Sigmoid colon (tissue), 7 donors: ENCODE measurements around the gene SESTD1. TPM values are rescaled to one million over a fixed set of nuclear protein-coding genes. Genes with fewer than 3 reads are reported as not detected.

Experiments
- DNase-seq: peaks from one replicate; pipeline ENCODE4 v3.0.0-alpha.2; 2019
- H3K27ac ChIP-seq, 4 donors: fragments of 200-600 bp; sonication (generic); one replicate each; pipeline ENCODE4 v1.5.1; 2016 to 2019; ENCODE audit warnings: mild to moderate bottlenecking in 1 of 4
- H3K27me3 ChIP-seq, 3 donors: fragments of 200-600 bp; sonication (generic); one replicate each; pipeline ENCODE4 v1.5.1; 2019; ENCODE audit warnings: mild to moderate bottlenecking in 1 of 3
- H3K36me3 ChIP-seq, 4 donors: fragments of 200-600 bp; sonication (generic); one replicate each; pipeline ENCODE4 v1.5.1; 2016 to 2019
- H3K4me1 ChIP-seq, 4 donors: fragments of 200-600 bp; sonication (generic); one replicate each; pipeline ENCODE4 v1.5.1; 2017 to 2019
- H3K4me3 ChIP-seq, 4 donors: fragments of 200-600 bp; sonication (generic); one replicate each; pipeline ENCODE4 v1.5.1; 2017 to 2019; ENCODE audit warnings: mild to moderate bottlenecking in 2 of 4, moderate library complexity in 1 of 4
- H3K9me3 ChIP-seq, 4 donors: fragments of 200-600 bp in 3 of 4; sonication (generic) in 3 of 4; one replicate each; pipeline versions ENCODE4 v1.5.1 to v1.6.1; 2013 to 2019
- EP300 ChIP-seq, 4 donors: sonication (generic); formaldehyde crosslinking; IDR thresholded peaks; one replicate each; pipeline ENCODE4 v1.6.1; 2017; ENCODE audit warnings: antibody characterized with exemption in 4 of 4
- POLR2A ChIP-seq, 2 donors: fragments of 450-650 bp; IDR thresholded peaks; one replicate each; pipeline ENCODE4 v1.6.1; 2016; ENCODE audit warnings: antibody characterized with exemption in 2 of 2, mild to moderate bottlenecking in 2 of 2, moderate library complexity in 2 of 2
- POLR2AphosphoS5 ChIP-seq, 4 donors: sonication (generic); formaldehyde crosslinking; IDR thresholded peaks; one replicate each; pipeline ENCODE4 v1.6.1; 2017; ENCODE audit warnings: antibody characterized with exemption in 4 of 4
- WGBS, 2 donors: extraction: QIAGEN DNeasy Blood & Tissue Kit; methylation state at CpG; one replicate each; pipeline ENCODE4 v1.1.7; 2013; 5-methylcytosine and 5-hydroxymethylcytosine counted together
- intact Hi-C: fragments of 100-400 bp; cut with DNase I; formaldehyde crosslinking; loops from one replicate; pipeline ENCODE4 v1.15.1; 2023
- polyA plus RNA-seq, 3 donors: library from polyadenylated mRNA; stranded (reverse); fragments of 200-250 nt; gene quantifications; one replicate each; pipeline ENCODE4 v1.2.3, GENCODE V29; 2013
- total RNA-seq, 4 donors: library from RNA; depleted of rRNA; stranded (reverse); fragments of >200 nt; gene quantifications; one replicate each; pipeline ENCODE4 v1.1.0, GENCODE V29; 2016
- TF ChIP-seq, protein P1 (sequence below), 4 experiments: fragments of 450-650 bp in 3 of 4; fragments of 200-600 bp in 1 of 4; IDR thresholded peaks; one replicate each; pipeline ENCODE4 v1.5.1; 2016 to 2019; ENCODE audit warnings: antibody characterized with exemption in 4 of 4, mild to moderate bottlenecking in 3 of 4, moderate library complexity in 2 of 4
- donor health status: healthy with polysubstance abuse.
- donor health status: Bipolar disorder and iron deficiency.
- donor health status: healthy.

SESTD1 gene
- total and polyA plus RNA-seq, 7 donors: 9.5 to 52.3 (median 31.0) TPM

DNA sequence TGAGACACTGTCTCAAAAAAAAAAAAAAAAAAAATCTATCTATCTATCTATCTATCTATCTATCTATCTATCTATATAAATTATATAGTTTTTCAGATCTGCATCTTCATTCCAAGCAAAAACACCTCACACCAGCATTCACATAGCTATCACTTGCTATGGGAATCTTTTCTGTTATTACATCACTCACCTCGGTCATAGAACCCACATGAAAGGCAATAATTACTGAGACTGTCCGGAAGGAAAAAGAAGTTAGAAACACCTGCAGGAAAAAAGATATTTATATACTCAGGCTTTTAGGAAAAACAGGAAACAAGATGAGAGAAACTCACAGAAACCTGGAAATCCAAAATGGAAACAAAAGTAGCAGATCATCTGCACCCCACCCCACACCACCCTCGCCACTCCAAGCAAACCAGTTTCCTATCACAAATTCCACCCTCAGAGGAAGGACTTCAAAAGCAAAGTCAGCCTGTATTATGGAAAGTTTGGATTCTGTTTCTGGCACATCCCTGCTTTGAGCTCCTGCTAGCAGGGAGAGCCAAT lies 192.7 kb downstream of the SESTD1 start:
- Histone ChIP-seq H3K4me3 (no peak overlapping the region), H3K27me3 (no peaks in the 10 kb centered on the region), H3K36me3 (no peaks in the 10 kb centered on the region), H3K27ac (no peak overlapping the region), H3K4me1 (no peaks in the 10 kb centered on the region), H3K9me3 (no peaks in the 10 kb centered on the region)
- DNase-seq: no peak
- no peak for TF ChIP-seq EP300 (IDR thresholded peaks at IDR 0.05)
- TF ChIP-seq POLR2AphosphoS5 (IDR thresholded peaks at IDR 0.05): no peak
- TF ChIP-seq, protein P1, sequence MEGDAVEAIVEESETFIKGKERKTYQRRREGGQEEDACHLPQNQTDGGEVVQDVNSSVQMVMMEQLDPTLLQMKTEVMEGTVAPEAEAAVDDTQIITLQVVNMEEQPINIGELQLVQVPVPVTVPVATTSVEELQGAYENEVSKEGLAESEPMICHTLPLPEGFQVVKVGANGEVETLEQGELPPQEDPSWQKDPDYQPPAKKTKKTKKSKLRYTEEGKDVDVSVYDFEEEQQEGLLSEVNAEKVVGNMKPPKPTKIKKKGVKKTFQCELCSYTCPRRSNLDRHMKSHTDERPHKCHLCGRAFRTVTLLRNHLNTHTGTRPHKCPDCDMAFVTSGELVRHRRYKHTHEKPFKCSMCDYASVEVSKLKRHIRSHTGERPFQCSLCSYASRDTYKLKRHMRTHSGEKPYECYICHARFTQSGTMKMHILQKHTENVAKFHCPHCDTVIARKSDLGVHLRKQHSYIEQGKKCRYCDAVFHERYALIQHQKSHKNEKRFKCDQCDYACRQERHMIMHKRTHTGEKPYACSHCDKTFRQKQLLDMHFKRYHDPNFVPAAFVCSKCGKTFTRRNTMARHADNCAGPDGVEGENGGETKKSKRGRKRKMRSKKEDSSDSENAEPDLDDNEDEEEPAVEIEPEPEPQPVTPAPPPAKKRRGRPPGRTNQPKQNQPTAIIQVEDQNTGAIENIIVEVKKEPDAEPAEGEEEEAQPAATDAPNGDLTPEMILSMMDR (IDR thresholded peaks at IDR 0.05): no peak
- TF ChIP-seq POLR2A (IDR thresholded peaks at IDR 0.05): no peak
- WGBS, 2 donors: 71 to 74% methylated on average over 3 of the region's 3 CpGs
- intact Hi-C loops: no loop called here

DNA sequence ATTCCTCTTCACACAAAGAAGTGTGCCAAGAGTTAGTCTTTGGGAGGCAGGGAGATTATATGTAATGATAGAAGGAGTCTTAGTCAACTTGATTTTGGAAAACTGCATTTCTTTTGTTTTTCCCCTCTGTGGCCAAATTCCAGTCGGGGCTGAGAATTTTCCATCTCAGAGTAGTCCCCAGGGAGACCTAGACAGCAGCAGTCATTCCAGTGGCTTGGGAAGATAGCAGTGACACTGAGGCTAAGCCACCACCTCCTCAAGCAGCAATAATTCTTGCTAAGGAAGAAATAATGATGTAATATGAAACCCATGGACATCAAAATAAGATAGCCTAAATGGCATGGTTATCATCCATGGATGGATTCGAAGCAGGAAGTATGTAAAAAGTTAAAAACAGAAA lies 193.7 kb downstream of the SESTD1 start:
- Histone ChIP-seq H3K4me1 (no peaks in the 10 kb centered on the region), H3K4me3 (no peak overlapping the region), H3K9me3 (no peaks in the 10 kb centered on the region), H3K27me3 (no peaks in the 10 kb centered on the region), H3K27ac (no peak overlapping the region), H3K36me3 (no peaks in the 10 kb centered on the region)
- whole genome bisulfite sequencing, 2 donors: 87 to 90% methylated on average over 2 of the region's 2 CpGs
- intact Hi-C loops: no loop called here
- no peak for TF ChIP-seq POLR2A (IDR thresholded peaks at IDR 0.05)
- no peak for TF ChIP-seq POLR2AphosphoS5 (IDR thresholded peaks at IDR 0.05)
- TF ChIP-seq EP300 (IDR thresholded peaks at IDR 0.05): no peak
- TF ChIP-seq, protein P1 (IDR thresholded peaks at IDR 0.05): no peak
- DNase-seq: no peak

DNA sequence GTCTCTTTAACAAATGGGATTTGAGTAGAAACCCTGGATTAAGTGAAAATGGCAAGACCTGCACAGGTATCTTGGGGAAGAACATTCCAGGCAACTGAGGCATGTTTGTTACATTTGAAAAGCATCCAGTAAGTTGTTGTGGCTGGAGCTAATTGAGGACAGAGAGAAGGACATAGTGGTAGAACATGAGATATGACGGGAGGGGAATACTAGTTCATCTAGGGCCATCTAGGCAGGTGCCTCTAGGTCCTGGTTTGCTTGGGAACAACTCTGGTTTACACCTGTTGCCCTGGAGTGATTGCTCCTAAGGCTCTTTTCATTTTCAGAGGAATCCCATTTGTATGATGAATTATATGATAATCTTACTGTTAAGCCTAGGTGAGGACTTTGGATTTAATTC lies 194.9 kb downstream of the SESTD1 start:
- intact Hi-C loops: no loop called here
- H3K27me3 ChIP-seq: no peaks in the 10 kb centered on the region
- WGBS, 2 donors: 61 to 88% methylated on average over 1 of the region's 1 CpG
- no peaks in the 10 kb centered on the region for H3K9me3 ChIP-seq
- H3K27ac ChIP-seq: no peak overlapping the region
- H3K4me1 ChIP-seq: no peaks in the 10 kb centered on the region
- no peak for DNase-seq
- no peak overlapping the region for H3K4me3 ChIP-seq
- H3K36me3 ChIP-seq: no peaks in the 10 kb centered on the region
- TF ChIP-seq EP300 (IDR thresholded peaks at IDR 0.05) (no peak), POLR2AphosphoS5 (IDR thresholded peaks at IDR 0.05) (no peak), POLR2A (IDR thresholded peaks at IDR 0.05) (no peak)
- TF ChIP-seq, protein P1 (IDR thresholded peaks at IDR 0.05): no peak

DNA sequence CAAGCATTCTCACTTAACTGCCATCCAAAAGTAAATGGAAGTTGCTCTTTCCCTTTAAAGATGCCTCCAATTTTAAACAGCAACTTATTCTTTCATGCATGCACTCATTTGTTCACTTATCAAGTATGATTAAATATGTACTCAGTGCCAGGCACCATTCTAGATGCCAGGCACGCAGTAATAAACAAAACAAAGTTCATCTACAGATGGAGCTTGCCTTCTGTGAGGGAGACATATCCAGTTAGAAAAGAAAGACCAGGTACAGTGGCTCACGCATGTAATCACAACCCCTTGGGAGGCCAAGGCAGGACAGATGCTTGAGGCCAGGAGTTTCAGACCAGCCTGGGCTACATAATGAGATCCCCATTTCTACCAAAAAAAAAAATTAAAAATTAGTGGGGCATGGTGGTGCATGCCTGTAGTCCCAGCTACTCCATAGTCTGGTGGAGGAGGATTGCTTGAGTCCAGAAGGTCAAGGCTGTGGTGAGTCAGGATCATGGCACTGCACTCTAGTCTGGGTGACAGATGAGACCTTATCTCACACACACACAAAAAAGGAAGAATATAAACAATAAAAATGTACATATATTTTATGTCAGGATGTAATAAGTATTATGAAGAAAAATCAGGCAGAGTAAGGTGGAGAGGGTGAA lies 195.5 kb downstream of the SESTD1 start:
- no peak for DNase-seq
- H3K4me1 ChIP-seq: no peaks in the 10 kb centered on the region
- no peaks in the 10 kb centered on the region for H3K36me3 ChIP-seq
- WGBS, 2 donors: 56 to 84% methylated on average over 2 of the region's 2 CpGs
- intact Hi-C loops: no loop called here
- H3K4me3 ChIP-seq: no peak overlapping the region
- no peaks in the 10 kb centered on the region for H3K9me3 ChIP-seq
- TF ChIP-seq EP300 (IDR thresholded peaks at IDR 0.05): no peak
- TF ChIP-seq POLR2A (IDR thresholded peaks at IDR 0.05): no peak
- TF ChIP-seq, protein P1 (IDR thresholded peaks at IDR 0.05): no peak
- TF ChIP-seq POLR2AphosphoS5 (IDR thresholded peaks at IDR 0.05): no peak
- H3K27me3 ChIP-seq: no peaks in the 10 kb centered on the region
- no peak overlapping the region for H3K27ac ChIP-seq
